Measurements from ENCODE around the gene HOXC5. TPM values are rescaled to one million over a fixed set of nuclear protein-coding genes. Genes with fewer than 3 reads are reported as not detected.

The HOXC5 gene
- total RNA-seq, 1 donor from 2014 or later = not detected

DNA sequence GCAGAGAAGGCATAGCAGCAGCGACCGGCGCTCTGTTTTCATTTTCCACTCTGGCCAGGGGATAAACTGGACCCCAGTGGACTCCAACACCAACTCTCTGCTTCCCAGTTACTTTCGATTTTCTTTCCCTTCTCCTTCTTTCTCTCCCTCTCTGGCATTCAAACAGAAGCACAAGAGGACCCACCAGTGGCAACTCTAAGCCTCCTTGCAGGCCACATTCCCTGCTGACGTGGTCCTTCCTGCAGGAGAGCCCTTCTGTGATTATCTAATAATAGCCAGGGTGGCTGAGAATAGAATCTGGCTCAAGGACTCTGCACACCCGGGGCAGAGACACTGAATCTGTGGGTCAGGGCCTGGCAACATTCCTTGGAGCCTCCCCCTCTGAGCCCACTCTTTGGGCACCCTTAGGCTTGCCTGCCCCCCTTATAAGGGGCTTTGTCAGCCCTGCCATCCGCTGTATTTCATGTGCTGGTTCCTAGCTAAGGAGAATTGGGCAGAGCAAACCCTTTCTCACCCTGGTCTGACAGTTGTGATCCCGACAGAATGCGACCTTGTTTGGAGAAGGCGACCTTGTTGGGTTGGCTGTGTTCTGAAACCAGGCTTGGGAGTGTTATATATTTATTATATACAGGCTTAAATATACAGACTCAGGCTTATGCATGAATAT is 12.8 kb upstream of the HOXC5 start:
- no peaks in the 10 kb centered on the region for H4K20me1 ChIP-seq (ENCODE audit: insufficient read depth, low read length)
- no peak overlapping the region for H3K9ac ChIP-seq (ENCODE audit: low read length)
- no peak overlapping the region for H3K4me3 ChIP-seq (ENCODE audit: insufficient read depth, low read depth, low read length)
- H3K27ac ChIP-seq (ENCODE audit: low read depth, low read length) = no peak overlapping the region
- H3K27me3 Mint-ChIP-seq (ENCODE audit: low read depth, unreplicated experiment) = peaks cover 85% of the 10 kb centered on the region
- H3K36me3 Mint-ChIP-seq (ENCODE audit: low read depth, unreplicated experiment) = peaks cover 2% of the 10 kb centered on the region
- H3K9me3 ChIP-seq (ENCODE audit: insufficient read depth, low read depth, low read length) = no peaks in the 10 kb centered on the region
- H3K79me2 ChIP-seq (ENCODE audit: insufficient read depth, low read length) = no peaks in the 10 kb centered on the region
- H3K27ac Mint-ChIP-seq (ENCODE audit: unreplicated experiment) = no peak overlapping the region
- H3K4me1 Mint-ChIP-seq (ENCODE audit: low read depth, unreplicated experiment) = no peaks in the 10 kb centered on the region
- no peaks in the 10 kb centered on the region for H3K4me1 ChIP-seq (ENCODE audit: insufficient read depth, low read length)
- H3K36me3 ChIP-seq (ENCODE audit: insufficient read depth, low read length) = no peaks in the 10 kb centered on the region
- DNase-seq (ENCODE audit: low read depth) = no peak
- peaks cover 10% of the 10 kb centered on the region for H3K9me3 Mint-ChIP-seq (ENCODE audit: unreplicated experiment)
- peaks cover 84% of the 10 kb centered on the region for H3K27me3 ChIP-seq (ENCODE audit: insufficient read depth, low read length)
- TF ChIP-seq, protein P1, sequence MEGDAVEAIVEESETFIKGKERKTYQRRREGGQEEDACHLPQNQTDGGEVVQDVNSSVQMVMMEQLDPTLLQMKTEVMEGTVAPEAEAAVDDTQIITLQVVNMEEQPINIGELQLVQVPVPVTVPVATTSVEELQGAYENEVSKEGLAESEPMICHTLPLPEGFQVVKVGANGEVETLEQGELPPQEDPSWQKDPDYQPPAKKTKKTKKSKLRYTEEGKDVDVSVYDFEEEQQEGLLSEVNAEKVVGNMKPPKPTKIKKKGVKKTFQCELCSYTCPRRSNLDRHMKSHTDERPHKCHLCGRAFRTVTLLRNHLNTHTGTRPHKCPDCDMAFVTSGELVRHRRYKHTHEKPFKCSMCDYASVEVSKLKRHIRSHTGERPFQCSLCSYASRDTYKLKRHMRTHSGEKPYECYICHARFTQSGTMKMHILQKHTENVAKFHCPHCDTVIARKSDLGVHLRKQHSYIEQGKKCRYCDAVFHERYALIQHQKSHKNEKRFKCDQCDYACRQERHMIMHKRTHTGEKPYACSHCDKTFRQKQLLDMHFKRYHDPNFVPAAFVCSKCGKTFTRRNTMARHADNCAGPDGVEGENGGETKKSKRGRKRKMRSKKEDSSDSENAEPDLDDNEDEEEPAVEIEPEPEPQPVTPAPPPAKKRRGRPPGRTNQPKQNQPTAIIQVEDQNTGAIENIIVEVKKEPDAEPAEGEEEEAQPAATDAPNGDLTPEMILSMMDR (IDR thresholded peaks at IDR 0.05; ENCODE audit: insufficient read depth, low read depth, low read length) = no peak
- TF ChIP-seq EZH2 (IDR thresholded peaks at IDR 0.05; ENCODE audit: insufficient read depth, low read length) = peak; percentile 6
- H2AFZ ChIP-seq (ENCODE audit: low read depth, low read length) = no peak overlapping the region
- no peak for FAIRE-seq
- no peak overlapping the region for H3K4me3 Mint-ChIP-seq (ENCODE audit: unreplicated experiment)
- H3K4me2 ChIP-seq (ENCODE audit: low read length) = no peak overlapping the region

DNA sequence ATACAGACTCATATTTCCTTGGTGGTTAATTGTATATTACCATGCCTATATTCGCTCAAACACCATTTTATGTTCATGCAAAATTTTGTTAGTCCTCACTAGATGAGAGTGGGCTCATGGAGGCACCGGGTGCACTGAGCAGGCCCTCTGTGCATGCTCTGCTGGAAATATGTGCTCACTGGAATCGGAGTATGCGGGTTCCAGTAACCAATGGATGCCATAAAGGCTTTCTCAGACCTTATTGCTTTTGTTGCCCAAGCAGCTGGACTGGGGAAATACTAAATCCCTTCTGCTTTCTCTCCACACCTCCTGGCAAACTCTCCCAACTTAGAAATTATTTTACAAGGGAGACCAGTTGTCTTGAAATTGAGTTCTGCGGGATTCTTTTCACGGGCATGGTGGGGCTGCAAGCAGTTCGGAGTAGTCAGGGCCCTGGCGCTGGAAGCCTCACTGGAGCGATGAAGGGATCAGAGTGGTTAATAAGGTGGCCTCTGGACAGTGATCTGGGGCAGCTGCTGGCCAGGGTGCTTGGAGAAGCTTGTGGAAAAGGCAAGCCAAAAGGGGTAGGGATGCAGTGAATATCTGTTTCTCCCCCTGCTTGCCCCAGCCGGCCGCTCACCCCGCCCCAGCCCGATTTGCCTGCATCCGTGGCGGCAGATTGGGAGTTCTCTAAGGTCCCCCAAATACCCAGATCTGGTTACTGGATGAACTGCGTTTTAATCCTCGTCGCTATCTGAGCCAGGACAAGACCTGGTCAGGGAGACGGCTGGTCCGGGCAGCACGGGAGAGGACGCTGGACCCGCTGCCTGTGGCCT is 12.1 kb upstream of the HOXC5 start:
- Mint-ChIP-seq H3K36me3 (ENCODE audit: low read depth, unreplicated experiment) (peaks cover 2% of the 10 kb centered on the region), H3K27ac (ENCODE audit: unreplicated experiment) (no peak overlapping the region), H3K4me3 (ENCODE audit: unreplicated experiment) (no peak overlapping the region), H3K9me3 (ENCODE audit: unreplicated experiment) (peaks cover 10% of the 10 kb centered on the region), H3K4me1 (ENCODE audit: low read depth, unreplicated experiment) (no peaks in the 10 kb centered on the region), H3K27me3 (ENCODE audit: low read depth, unreplicated experiment) (peaks cover 85% of the 10 kb centered on the region)
- no peaks in the 10 kb centered on the region for H4K20me1 ChIP-seq (ENCODE audit: insufficient read depth, low read length)
- H3K4me1 ChIP-seq (ENCODE audit: insufficient read depth, low read length) = no peaks in the 10 kb centered on the region
- H3K27ac ChIP-seq (ENCODE audit: low read depth, low read length) = no peak overlapping the region
- TF ChIP-seq, protein P1 (IDR thresholded peaks at IDR 0.05; ENCODE audit: insufficient read depth, low read depth, low read length) = no peak
- TF ChIP-seq EZH2 (IDR thresholded peaks at IDR 0.05; ENCODE audit: insufficient read depth, low read length) = no peak
- H3K36me3 ChIP-seq (ENCODE audit: insufficient read depth, low read length) = no peaks in the 10 kb centered on the region
- DNase-seq (ENCODE audit: low read depth) (no peak), FAIRE-seq (no peak)
- no peaks in the 10 kb centered on the region for H3K9me3 ChIP-seq (ENCODE audit: insufficient read depth, low read depth, low read length)
- no peak overlapping the region for H3K9ac ChIP-seq (ENCODE audit: low read length)
- no peaks in the 10 kb centered on the region for H3K79me2 ChIP-seq (ENCODE audit: insufficient read depth, low read length)
- no peak overlapping the region for H3K4me2 ChIP-seq (ENCODE audit: low read length)
- H2AFZ ChIP-seq (ENCODE audit: low read depth, low read length) = no peak overlapping the region
- H3K4me3 ChIP-seq (ENCODE audit: insufficient read depth, low read depth, low read length) = no peak overlapping the region
- peaks cover 84% of the 10 kb centered on the region for H3K27me3 ChIP-seq (ENCODE audit: insufficient read depth, low read length)
